GM18499 (cell line): ENCODE results near the gene RHOH.
"Not testable (repeated sequence)": the region's sequence is repeated elsewhere in the genome, so short reads cannot be mapped to it uniquely, and the experiment has no call there.

Experiments used
- ATAC-seq: cut with Tn5 transposase; IDR thresholded peaks from one replicate; pipeline ENCODE4 v1.9.1; 2021; ENCODE audit warnings: moderate number of reproducible peaks; ENCODE audit not compliant: insufficient read depth, unreplicated experiment

Gene RHOH

DNA sequence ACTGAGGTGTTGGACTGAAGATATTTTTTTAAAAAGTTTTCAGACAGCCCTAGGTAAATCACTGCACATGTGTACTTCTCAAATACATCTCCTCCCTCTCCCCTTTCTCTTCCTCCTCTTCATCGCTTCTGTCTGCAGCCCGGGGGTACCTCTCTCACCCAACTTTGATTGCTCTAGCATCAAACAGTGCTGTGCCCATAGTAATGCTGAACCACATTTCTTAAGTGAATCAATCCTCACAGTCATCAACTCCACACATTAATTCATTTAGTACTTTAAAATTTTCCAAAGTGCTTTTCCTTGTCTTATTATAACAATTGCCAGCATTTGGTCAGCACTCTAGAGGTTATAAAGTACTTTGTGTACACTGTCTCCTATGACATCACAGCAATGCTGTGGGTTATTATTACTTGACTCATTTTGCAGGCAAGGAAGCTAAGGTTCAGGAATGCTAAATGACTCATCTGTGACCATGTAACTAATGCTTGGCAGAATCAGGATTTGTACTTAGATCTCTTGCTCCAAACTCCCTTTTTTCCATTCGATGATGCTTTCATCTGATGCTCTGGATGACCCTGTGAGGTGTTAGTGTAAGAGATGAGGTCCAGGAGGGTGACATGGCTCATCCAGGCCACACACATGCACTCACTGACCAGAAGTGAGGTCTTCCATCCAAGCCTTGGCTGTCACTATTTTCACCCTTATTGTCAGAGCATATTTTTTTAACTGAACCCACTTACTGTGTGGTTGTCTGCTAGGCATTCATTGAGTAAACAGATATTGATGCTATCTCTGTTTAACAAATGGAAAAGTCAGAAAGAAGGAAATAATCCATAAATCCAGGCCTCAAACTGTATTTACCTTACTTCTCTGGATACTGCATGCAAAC is 58.8 kb downstream of the RHOH start:
- ATAC-seq: no peak

GRCh38 chr4:40256329-40256728 is 59.5 kb downstream of the RHOH start:
- ATAC-seq: no peak

DNA sequence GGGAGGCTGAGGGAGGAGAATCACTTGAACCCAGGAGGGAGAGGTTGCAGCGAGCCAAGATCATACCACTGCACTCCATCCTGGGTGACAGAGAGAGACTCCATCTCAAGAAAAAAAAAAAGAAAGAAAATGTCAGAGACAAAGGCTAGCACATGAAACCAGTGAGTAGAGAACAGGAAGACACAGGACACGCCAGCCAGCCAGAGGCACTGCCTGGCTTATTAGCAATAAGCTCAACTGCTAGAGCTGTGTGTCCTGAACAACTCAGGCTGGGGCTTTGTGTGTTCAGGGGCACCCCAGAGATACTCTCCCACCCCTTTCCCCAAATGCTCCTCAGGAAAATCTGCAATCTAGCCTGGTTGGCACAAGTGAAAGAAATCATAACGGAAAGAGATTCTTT is 60.0 kb downstream of the RHOH start:
- ATAC-seq: no peak

DNA sequence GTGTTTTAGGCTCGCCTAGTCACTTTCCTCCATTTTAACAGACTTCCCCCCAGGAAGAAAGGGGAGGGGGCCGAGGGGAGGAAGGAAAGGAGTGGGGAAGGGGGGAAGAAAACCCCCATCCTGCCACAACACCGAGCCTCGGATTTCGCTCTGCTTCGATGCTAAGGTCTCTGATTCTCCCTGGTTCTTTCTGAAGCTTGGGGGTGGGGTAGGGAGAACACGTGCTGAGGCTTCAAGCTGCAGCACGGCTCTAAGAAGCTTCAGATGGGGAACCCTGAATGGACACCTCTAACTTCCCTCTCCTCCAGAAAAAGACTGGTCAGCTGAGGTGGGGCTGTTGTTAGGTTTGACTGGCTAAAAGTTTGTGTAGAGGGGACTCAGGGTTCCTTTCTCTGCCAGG is 61.8 kb downstream of the RHOH start:
- no peak for ATAC-seq

DNA sequence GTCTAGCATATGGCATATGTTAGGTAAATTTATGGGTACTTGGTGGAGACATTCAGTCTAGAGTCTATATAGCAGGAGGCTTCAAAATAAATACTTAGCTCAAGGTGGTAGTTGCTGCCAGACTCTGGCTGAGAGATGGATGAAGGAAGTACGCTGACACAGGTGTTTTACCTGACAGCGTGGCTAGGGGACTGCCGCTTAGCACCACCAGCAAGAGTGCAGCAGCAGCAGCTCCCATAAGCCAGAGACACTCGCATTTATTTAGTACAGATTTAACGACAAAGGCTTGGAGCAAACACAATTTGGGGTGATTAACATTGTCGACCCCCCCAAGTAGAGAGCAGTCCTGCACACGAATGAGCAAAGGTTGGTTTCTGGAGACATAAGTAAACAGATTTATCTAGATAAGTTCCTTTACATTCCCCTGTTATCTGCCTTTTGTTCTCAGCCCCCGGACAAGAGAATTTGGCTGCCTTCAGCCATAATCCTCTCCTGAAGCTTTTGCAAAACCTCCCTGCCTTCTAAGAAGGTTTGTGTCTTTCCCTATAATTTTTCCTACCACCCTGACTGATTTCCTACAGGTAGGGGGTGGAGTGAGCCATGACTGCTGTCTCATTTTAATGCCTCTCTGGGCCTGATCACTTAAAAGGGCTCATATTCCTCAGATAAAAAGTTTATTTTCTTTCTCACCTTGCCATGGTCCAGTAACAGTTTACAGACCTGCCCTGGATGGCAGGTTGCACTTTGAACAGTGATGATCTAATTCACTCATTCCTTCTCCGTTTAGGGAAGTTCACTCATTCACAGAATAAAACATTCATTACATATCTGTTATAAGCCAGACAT is 64.6 kb downstream of the RHOH start:
- ATAC-seq: no peak

GRCh38 chr4:40262077-40262528 is 65.3 kb downstream of the RHOH start:
- ATAC-seq: no peak

DNA sequence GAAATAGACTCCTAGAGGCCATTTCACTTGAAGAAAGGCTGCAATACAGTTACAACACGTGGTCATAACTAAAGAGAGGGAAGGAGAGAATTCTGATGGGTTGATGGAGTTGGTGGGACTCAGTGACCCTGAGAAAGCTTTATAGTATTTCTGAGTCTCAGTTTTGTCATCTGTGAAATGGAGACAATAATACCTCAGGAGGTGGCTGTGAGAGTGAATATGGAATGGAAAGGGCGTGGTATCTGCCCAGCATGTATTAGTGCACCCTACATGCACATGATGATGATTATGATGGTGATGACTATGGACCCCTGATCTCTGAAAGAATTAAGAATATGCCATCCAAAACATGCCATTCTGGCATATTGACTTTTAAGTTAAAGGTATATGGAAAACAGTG is 66.0 kb downstream of the RHOH start:
- no peak for ATAC-seq

- no peak for ATAC-seq
These were observed 67.7 kb downstream of the RHOH start for GRCh38 chr4:40264497-40264896.

DNA sequence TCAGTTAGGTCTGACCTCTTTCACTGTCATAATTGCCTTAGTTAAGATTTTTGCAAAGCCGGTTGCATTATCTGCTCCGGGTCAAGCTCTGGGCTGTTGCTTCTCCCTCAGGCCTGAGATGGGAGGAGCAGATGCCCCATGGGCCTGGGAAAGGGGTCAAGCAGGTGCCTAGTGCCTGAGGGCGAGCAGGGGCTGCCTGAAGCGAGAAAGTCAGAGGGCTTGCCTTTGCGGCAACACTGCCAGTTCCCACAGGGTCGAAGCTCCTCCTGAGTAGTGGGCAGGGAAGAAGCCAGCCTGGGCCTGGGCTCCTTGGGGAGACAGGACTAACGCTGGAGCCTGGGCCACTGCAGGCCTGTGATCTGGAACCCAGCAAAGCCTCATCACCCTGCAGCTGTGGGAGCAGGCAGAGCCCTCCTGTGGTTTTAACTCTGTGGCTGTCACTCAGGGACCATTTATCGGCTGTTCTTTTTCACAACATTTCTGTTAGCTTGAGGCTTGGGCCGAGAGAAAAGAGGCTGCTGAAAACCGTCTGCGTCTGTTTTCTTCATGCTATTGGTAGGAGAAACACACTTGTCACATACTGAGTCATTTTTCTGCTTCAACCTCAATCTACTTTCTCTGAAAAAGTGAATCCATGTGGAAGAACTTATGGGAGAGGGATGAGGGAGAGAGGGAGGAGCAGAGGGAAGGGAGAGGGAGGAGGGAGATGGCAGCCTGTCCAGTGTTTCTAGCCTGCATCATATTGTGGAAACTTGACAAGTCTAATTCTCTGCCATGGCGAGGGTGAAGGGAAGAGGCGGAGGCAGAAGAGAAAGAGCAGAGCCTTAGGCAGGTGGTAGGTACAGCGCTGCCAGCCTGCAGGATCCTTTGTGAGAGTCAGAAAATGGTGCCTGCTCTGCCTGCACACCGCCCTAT is 68.4 kb downstream of the RHOH start:
- ATAC-seq: no peak

DNA sequence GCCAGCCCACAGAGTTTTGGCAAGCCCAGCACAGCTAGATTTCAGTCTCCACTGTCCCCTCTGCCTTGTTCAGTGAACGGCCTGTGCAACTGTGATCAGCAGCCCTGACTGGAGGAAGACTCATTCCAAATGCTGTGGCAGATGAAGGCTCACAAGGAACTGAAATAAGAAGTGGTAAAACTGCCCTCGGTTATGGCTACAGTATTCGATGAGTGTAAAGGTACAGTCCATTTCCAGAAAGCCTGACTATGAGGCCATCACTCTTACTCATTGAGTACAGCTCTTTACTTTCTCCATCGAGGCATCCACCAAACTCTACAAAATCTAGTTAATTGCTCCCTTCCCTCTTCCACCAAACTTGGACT is 69.1 kb downstream of the RHOH start:
- ATAC-seq: no peak

DNA sequence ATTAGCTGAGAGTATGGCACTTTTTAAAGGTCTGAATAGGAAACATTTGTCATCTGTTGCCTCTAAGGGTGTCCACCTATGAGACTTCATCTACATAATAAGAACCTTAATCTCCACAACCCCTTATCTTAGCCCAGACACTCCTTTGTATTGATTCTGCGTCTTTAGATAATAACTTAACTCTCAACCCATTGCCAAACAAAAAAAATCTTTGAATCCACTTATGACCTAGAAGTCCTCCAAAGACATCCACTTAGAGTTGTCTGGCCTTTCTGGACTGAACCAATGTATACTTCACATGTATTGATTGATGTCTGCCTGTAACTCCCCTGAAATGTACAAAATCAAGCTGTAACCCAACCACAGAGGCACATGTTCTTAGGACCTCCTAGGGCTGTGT is 72.3 kb downstream of the RHOH start:
- ATAC-seq: no peak

DNA sequence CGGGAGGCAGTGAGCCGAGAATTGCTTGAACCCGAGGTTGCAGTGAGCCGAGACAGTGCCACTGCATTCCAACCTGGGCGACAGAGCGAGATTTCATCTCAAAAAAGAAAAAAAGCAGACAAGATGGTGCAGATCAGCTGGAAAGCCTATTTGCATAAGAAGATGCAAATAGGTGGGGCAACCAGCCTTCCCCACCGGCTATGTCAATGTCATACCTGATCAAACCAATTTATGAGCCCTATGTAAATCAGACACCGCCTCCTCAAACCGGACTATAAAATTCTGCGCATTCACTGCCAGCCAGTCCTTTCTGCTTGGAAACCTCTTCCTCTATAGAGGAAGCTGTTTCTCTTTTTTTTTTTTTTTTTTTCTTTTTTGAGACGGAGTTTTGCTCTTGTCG is 73.8 kb downstream of the RHOH start:
- no peak for ATAC-seq

DNA sequence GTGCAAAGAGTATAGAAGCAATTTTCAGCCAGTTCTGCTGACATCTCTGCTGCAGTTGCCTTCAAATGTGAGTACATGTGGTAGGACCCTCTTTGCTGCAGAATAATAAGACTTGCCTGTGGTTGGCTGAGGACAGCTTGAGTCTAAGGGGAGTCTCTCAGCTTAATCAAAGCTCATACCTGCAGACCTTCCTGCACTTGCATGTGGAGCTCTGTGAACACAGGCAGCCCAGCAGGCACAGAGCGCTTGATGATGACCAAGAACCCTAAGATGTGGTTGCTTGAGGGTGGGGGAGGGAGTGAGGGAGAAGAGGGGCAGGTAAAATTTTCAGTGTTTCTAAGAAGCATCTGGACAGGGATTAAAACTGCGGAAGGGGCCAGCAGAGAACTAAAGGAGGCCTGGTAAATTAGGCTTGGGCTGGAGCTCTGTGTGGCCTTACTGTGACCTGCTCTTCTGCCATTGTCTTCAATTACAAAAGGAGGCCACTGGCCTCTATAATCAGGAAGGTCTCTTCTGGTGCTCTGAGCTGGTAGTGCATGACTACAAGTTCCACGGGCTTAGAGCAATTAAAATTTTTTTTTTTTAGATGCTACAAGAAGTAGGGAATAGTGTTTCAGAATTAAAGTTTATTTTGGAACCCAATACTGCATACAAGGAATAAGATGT is 78.4 kb downstream of the RHOH start:
- no peak for ATAC-seq

- no peak for ATAC-seq
These were observed 79.7 kb downstream of the RHOH start for GRCh38 chr4:40276546-40276945.

DNA sequence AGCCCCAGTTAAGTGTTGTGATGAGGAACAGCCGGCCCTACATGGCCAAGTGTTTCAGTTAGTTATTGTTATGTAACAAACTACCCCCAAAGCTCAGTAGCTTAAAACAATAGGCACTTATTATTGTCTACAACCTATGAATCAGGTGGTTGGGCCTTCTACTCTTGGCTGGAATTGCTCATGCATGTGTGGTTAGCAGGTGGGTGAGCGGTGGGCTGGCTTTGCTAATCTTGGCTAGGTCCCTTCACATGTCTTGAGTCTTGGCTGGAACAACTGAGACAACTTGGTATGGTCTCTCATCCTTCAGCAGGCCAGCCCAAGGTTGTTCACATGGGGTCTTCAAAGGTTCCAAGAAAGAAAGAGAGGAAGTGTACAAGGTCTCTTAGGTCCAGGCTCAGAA is 83.8 kb downstream of the RHOH start:
- ATAC-seq: no peak

GRCh38 chr4:40281099-40281498 is 84.3 kb downstream of the RHOH start:
- no peak for ATAC-seq

GRCh38 chr4:40281913-40282312 is 85.1 kb downstream of the RHOH start:
- no peak for ATAC-seq

DNA sequence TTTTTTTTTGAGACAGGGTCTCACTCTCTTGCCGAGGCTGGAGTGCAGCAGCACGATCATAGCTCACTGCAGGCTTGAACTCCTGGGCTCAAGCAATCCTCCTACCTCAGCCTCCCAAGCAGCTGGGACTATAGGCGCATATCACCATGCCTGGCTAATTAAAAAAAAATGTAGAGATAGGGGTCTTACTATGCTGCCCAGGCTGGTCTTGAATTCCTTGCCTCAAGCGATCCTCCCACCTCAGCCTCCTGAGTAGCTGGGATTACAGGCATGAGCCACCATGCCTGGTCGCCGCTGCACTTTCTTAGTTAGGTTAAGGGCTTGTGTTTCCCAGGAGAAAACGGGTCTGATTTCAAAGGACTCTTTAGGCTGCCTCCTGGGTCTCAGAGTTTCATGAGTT is 86.0 kb downstream of the RHOH start:
- not testable (repeated sequence) for ATAC-seq

DNA sequence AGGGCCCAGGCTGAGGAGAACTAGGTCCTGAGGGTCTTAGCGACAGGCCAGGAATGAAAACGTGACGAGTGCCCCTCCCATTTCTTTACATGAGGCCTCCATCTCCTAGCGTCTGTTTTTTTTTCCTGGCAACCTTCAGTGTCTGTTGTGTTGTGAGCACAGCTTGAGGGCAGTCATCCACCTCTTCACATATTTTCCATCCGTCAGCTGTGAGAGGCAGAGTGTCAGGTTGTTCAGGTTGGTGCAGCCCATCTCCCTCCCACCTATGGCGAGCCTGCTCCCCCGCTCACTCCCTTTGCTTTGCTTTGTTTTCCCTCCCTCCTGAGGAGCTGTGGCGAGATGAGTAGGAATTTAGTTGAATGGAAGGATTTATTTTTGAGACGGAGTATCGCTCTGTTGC is 86.6 kb downstream of the RHOH start:
- no peak for ATAC-seq

- no peak for ATAC-seq
These were observed 87.1 kb downstream of the RHOH start for GRCh38 chr4:40283968-40284367.
